Vagina (tissue), 2 donors: ENCODE data around the gene PRKCB.

Experiments
- CTCF ChIP-seq, 3 experiments: fragments of 450-650 bp in 2 of 3; fragments of 200-600 bp in 1 of 3; sonication (generic) in 1 of 3; IDR thresholded peaks; one replicate each; pipeline ENCODE4 v1.5.1; 2017 to 2019; ENCODE audit warnings: antibody characterized with exemption in 3 of 3, mild to moderate bottlenecking in 2 of 3, moderate library complexity in 2 of 3
- POLR2A ChIP-seq, 2 donors: fragments of 450-650 bp; IDR thresholded peaks; one replicate each; pipeline ENCODE4 v1.6.1; 2017; ENCODE audit warnings: antibody characterized with exemption in 2 of 2, mild to moderate bottlenecking in 2 of 2, moderate library complexity in 2 of 2
- POLR2AphosphoS5 ChIP-seq, 2 donors: sonication (generic); formaldehyde crosslinking; IDR thresholded peaks; one replicate each; pipeline ENCODE4 v1.9.0; 2017; ENCODE audit warnings: antibody characterized with exemption in 2 of 2, mild to moderate bottlenecking in 2 of 2, low read depth in 1 of 2; ENCODE audit not compliant: insufficient read depth in 1 of 2

GRCh38 chr16:24174504-24174903, 338.7 kb downstream of the PRKCB start:
- TF ChIP-seq POLR2A (IDR thresholded peaks at IDR 0.05) (no peak), CTCF (IDR thresholded peaks at IDR 0.05) (no peak), POLR2AphosphoS5 (IDR thresholded peaks at IDR 0.05; ENCODE audit: insufficient read depth in 1 of 2, low read depth in 1 of 2) (no peak)
